H9 (cell line): ENCODE data around the gene STOX2. TPM values are rescaled to one million over a fixed set of nuclear protein-coding genes. Genes with fewer than 3 reads are reported as not detected.

Experiments used
- DNase-seq: peaks from one replicate; pipeline ENCODE4 v3.0.0-alpha.2; 2017
- H2AFZ ChIP-seq: one replicate; pipeline ENCODE4 v1.6.1; 2013; ENCODE audit warnings: mild to moderate bottlenecking, low read length, control low read depth, moderate library complexity
- H2AK5ac ChIP-seq: 2 replicates; pipeline ENCODE4 v1.6.1; 2013; ENCODE audit warnings: low read length, control low read depth, mixed read lengths; ENCODE audit not compliant: insufficient read length
- H2BK120ac ChIP-seq: one replicate; pipeline ENCODE4 v1.6.1; 2013; ENCODE audit warnings: low read depth, mild to moderate bottlenecking, low read length, control low read depth, inconsistent platforms; ENCODE audit not compliant: poor library complexity, severe bottlenecking
- H2BK12ac ChIP-seq: 2 replicates; pipeline ENCODE4 v1.6.1; 2013; ENCODE audit warnings: low read length, control low read depth, mixed read lengths, low read depth; ENCODE audit not compliant: insufficient read length
- H2BK15ac ChIP-seq: 2 replicates; pipeline ENCODE4 v1.6.1; 2013; ENCODE audit warnings: low read depth, low read length, control low read depth
- H2BK20ac ChIP-seq: one replicate; pipeline ENCODE4 v1.6.1; 2013; ENCODE audit warnings: low read depth, mild to moderate bottlenecking, low read length, control low read depth, inconsistent platforms; ENCODE audit not compliant: poor library complexity, severe bottlenecking
- H2BK5ac ChIP-seq: 2 replicates; pipeline ENCODE4 v1.6.1; 2013; ENCODE audit warnings: low read length, control low read depth, mixed read lengths; ENCODE audit not compliant: insufficient read length
- H3K14ac ChIP-seq: 2 replicates; pipeline ENCODE4 v1.6.1; 2013; ENCODE audit warnings: low read length, control low read depth; ENCODE audit not compliant: insufficient read depth
- H3K18ac ChIP-seq: 2 replicates; pipeline ENCODE4 v1.6.1; 2013; ENCODE audit warnings: low read depth, mild to moderate bottlenecking, mixed read lengths, low read length, control low read depth; ENCODE audit not compliant: insufficient read length
- H3K23ac ChIP-seq: 2 replicates; pipeline ENCODE4 v1.6.1; 2013; ENCODE audit warnings: low read length, control low read depth, mixed read lengths, low read depth; ENCODE audit not compliant: insufficient read length
- H3K23me2 ChIP-seq: 2 replicates; pipeline ENCODE4 v1.6.1; 2013; ENCODE audit warnings: low read depth, mild to moderate bottlenecking, mixed read lengths, low read length, control low read depth; ENCODE audit not compliant: insufficient read length, poor library complexity, severe bottlenecking
- H3K27ac ChIP-seq: 2 replicates; pipeline ENCODE4 v1.5.1; 2013; ENCODE audit warnings: low read length, control low read depth, mixed read lengths, low read depth; ENCODE audit not compliant: insufficient read length
- H3K27me3 ChIP-seq: 2 replicates; pipeline ENCODE4 v1.6.1; 2013; ENCODE audit warnings: low read length, control low read depth, inconsistent platforms; ENCODE audit not compliant: insufficient read depth
- H3K4ac ChIP-seq: 2 replicates; pipeline ENCODE4 v1.6.1; 2013; ENCODE audit warnings: low read depth, mild to moderate bottlenecking, control low read depth, inconsistent platforms, low read length, moderate library complexity
- H3K4me1 ChIP-seq: 2 replicates; pipeline ENCODE4 v1.6.1; 2013; ENCODE audit warnings: low read length, control low read depth, inconsistent platforms; ENCODE audit not compliant: insufficient read depth
- H3K4me2 ChIP-seq: 2 replicates; pipeline ENCODE4 v1.6.1; 2013; ENCODE audit warnings: low read length, control low read depth, mixed read lengths; ENCODE audit not compliant: insufficient read length, insufficient read depth
- H3K56ac ChIP-seq: 2 replicates; pipeline ENCODE4 v1.6.1; 2013; ENCODE audit warnings: low read depth, mild to moderate bottlenecking, mixed read lengths, low read length, control low read depth; ENCODE audit not compliant: insufficient read length
- H3K79me1 ChIP-seq: 2 replicates; pipeline ENCODE4 v1.6.1; 2013; ENCODE audit warnings: low read depth, mild to moderate bottlenecking, moderate library complexity, low read length, control low read depth, inconsistent platforms; ENCODE audit not compliant: insufficient read depth, poor library complexity, severe bottlenecking
- H3K79me2 ChIP-seq: 2 replicates; pipeline ENCODE4 v1.6.1; 2013; ENCODE audit warnings: low read length, control low read depth, inconsistent platforms; ENCODE audit not compliant: insufficient read depth
- H3K9ac ChIP-seq: 2 replicates; pipeline ENCODE4 v1.6.1; 2013; ENCODE audit warnings: low read length, control low read depth, mixed read lengths; ENCODE audit not compliant: insufficient read length; ENCODE audit errors: extremely low read depth
- H3K9me3 ChIP-seq: one replicate; pipeline ENCODE4 v1.6.1; 2013; ENCODE audit warnings: low read depth, low read length, inconsistent platforms; ENCODE audit not compliant: control insufficient read depth
- H3T11ph ChIP-seq: one replicate; pipeline ENCODE4 v1.6.1; 2013; ENCODE audit warnings: mild to moderate bottlenecking, low read length, control low read depth, inconsistent platforms
- H4K20me1 ChIP-seq: one replicate; pipeline ENCODE4 v1.6.1; 2013; ENCODE audit not compliant: control insufficient read depth, insufficient read length, insufficient read depth
- H4K5ac ChIP-seq: 2 replicates; pipeline ENCODE4 v1.6.1; 2013; ENCODE audit warnings: low read depth, mild to moderate bottlenecking, mixed read lengths, low read length, control low read depth; ENCODE audit not compliant: insufficient read length
- H4K8ac ChIP-seq: replicated peaks from 2 replicates; pipeline ENCODE4 v1.6.1; 2013; ENCODE audit warnings: low read length, control low read depth, mixed read lengths, low read depth; ENCODE audit not compliant: insufficient read length
- H4K91ac ChIP-seq: 2 replicates; pipeline ENCODE4 v1.6.1; 2013; ENCODE audit warnings: low read depth, mild to moderate bottlenecking, moderate library complexity, mixed read lengths, low read length, control low read depth; ENCODE audit not compliant: insufficient read length
- H3K27ac Mint-ChIP-seq, 3 experiments: 2 replicates in 2 of 3; 3 replicates in 1 of 3; pipeline ENCODE4 v1.8.0; 2020 to 2021; ENCODE audit warnings: mixed read lengths in 3 of 3, mild to moderate bottlenecking in 1 of 3, moderate library complexity in 1 of 3
- H3K27me3 Mint-ChIP-seq: 2 replicates; pipeline ENCODE4 v1.8.0; 2021; ENCODE audit warnings: low read depth, mild to moderate bottlenecking, moderate library complexity, mixed read lengths
- H3K36me3 Mint-ChIP-seq, 3 experiments: 2 replicates in 2 of 3; 3 replicates in 1 of 3; pipeline ENCODE4 v1.8.0; 2020 to 2021; ENCODE audit warnings: low read depth in 3 of 3, mixed read lengths in 3 of 3; ENCODE audit not compliant: insufficient read depth in 1 of 3
- H3K4me1 Mint-ChIP-seq, 2 experiments: 2 replicates each; pipeline ENCODE4 v1.8.0; 2020; ENCODE audit warnings: mixed read lengths in 2 of 2
- H3K4me3 Mint-ChIP-seq, 2 experiments: 2 replicates in 1 of 2; 3 replicates in 1 of 2; pipeline ENCODE4 v1.8.0; 2020 to 2021; ENCODE audit warnings: mild to moderate bottlenecking in 2 of 2, mixed read lengths in 2 of 2, moderate library complexity in 1 of 2
- H3K9me3 Mint-ChIP-seq, 2 experiments: 2 replicates in 1 of 2; 3 replicates in 1 of 2; pipeline ENCODE4 v1.8.0; 2020; ENCODE audit warnings: mild to moderate bottlenecking in 2 of 2, mixed read lengths in 2 of 2, moderate library complexity in 1 of 2
- total RNA-seq: library from RNA; stranded (reverse); gene quantifications from 2 replicates; pipeline ENCODE4 v1.2.1, GENCODE V29; 2021
- TF ChIP-seq, protein P1 (sequence below): fragments of 200-600 bp; sonication (generic); conservative IDR thresholded peaks from 3 replicates; pipeline ENCODE4 v1.8.0; 2021; ENCODE audit warnings: antibody characterized with exemption, mild to moderate bottlenecking

STOX2 gene
- total RNA-seq, 1 experiment from 2014 or later, result 28.2 TPM

DNA sequence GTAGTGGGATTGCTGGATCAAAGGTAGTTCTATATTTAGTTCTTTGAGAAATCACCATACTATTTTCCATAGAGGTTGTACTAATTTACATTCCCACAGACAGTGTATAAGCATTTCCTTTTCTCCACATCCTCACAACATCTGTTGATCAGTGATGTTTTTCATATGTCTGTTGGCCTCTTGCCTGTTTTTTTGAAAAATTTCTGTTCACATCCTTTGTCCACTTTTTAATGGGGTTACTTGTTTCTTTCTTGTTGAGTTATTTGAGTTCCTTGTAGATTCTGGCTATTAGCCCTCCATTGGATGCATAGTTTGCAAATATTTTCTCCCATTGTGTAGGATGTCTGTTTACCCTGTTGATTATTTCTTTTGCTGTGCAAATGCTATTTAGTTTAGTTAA is 72.6 kb downstream of the STOX2 start:
- H3K4me3 Mint-ChIP-seq, result no peak overlapping the region
- Histone ChIP-seq H3K4me2 (no peak overlapping the region), H3K27ac (no peak overlapping the region), H3K4me1 (no peaks in the 10 kb centered on the region; the same call in 1 of the 2 replicates), H3K79me2 (no peaks in the 10 kb centered on the region; the same call in 1 of the 2 replicates), H4K20me1 (no peaks in the 10 kb centered on the region), H4K8ac (no peak overlapping the region), H3K9me3 (no peaks in the 10 kb centered on the region), H3K9ac (no peak overlapping the region), H2BK15ac (no peak overlapping the region), H4K5ac (no peak overlapping the region), H2BK20ac (no peak overlapping the region), H2BK5ac (no peak overlapping the region), H3K27me3 (no peaks in the 10 kb centered on the region; the same call in 1 of the 2 replicates), H3K18ac (no peak overlapping the region), H3K79me1 (no peaks in the 10 kb centered on the region), H3T11ph (no peak overlapping the region), H3K23ac (no peak overlapping the region), H3K56ac (no peak overlapping the region), H3K23me2 (no peaks in the 10 kb centered on the region), H2AFZ (no peak overlapping the region), H4K91ac (no peak overlapping the region), H3K14ac (no peak overlapping the region), H3K4ac (no peak overlapping the region), H2BK12ac (no peak overlapping the region), H2BK120ac (no peak overlapping the region), H2AK5ac (no peak overlapping the region)
- peaks cover 12 to 34% (median 17%) of the 10 kb centered on the region in 3 experiments for H3K36me3 Mint-ChIP-seq
- H3K27ac Mint-ChIP-seq, result no peak overlapping the region
- TF ChIP-seq, protein P1, sequence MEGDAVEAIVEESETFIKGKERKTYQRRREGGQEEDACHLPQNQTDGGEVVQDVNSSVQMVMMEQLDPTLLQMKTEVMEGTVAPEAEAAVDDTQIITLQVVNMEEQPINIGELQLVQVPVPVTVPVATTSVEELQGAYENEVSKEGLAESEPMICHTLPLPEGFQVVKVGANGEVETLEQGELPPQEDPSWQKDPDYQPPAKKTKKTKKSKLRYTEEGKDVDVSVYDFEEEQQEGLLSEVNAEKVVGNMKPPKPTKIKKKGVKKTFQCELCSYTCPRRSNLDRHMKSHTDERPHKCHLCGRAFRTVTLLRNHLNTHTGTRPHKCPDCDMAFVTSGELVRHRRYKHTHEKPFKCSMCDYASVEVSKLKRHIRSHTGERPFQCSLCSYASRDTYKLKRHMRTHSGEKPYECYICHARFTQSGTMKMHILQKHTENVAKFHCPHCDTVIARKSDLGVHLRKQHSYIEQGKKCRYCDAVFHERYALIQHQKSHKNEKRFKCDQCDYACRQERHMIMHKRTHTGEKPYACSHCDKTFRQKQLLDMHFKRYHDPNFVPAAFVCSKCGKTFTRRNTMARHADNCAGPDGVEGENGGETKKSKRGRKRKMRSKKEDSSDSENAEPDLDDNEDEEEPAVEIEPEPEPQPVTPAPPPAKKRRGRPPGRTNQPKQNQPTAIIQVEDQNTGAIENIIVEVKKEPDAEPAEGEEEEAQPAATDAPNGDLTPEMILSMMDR, result no peak
- H3K27me3 Mint-ChIP-seq, result no peaks in the 10 kb centered on the region; the same call in 1 of the 2 replicates
- H3K9me3 Mint-ChIP-seq, result peaks cover 14 to 40% of the 10 kb centered on the region in 2 experiments
- peaks cover 12 to 25% of the 10 kb centered on the region in 2 experiments for H3K4me1 Mint-ChIP-seq
- DNase-seq, result no peak
